ENCODE data around the gene TPM2.

Gene TPM2

GRCh38 chr9:35674025-35674361, 15.7 kb downstream of the TPM2 start:
- Histone ChIP-seq H3K27ac (no peak overlapping the region), H3K4me1 (ENCODE audit: control insufficient read depth in 1 of 2, insufficient read depth in 1 of 2, low read depth in 1 of 2, low read length in 1 of 2) (peaks cover 4 to 13% of the 10 kb centered on the region in 2 experiments), H3K36me3 (no peaks in the 10 kb centered on the region), H3K27me3 (peaks cover 45% of the 10 kb centered on the region), H3K9me3 (no peaks in the 10 kb centered on the region), H3K4me3 (ENCODE audit: low read depth in 1 of 2, low read length in 1 of 2) (no peak overlapping the region)
- TF ChIP-seq CTCF (IDR thresholded peaks at IDR 0.05) = no peak

GRCh38 chr9:35673132-35674024, 16.3 kb downstream of the TPM2 start, which contains the start of gene CA9:
CA9 (plus strand) TSS chr9:35673928; CDS start chr9:35673960, 32 bp downstream.
- Histone ChIP-seq H3K27ac (no peak within 1 kb of the TSS), H3K4me3 (ENCODE audit: low read depth in 1 of 2, low read length in 1 of 2) (no peak within 1 kb of the TSS), H3K9me3 (no peaks in the 10 kb centered on the region), H3K4me1 (ENCODE audit: control insufficient read depth in 1 of 2, insufficient read depth in 1 of 2, low read depth in 1 of 2, low read length in 1 of 2) (peaks cover 4 to 13% of the 10 kb centered on the region in 2 experiments), H3K36me3 (no peaks in the 10 kb centered on the region), H3K27me3 (peaks cover 45% of the 10 kb centered on the region)
- no peak for TF ChIP-seq CTCF (IDR thresholded peaks at IDR 0.05)

GRCh38 chr9:35669331-35670145, 20.2 kb downstream of the TPM2 start:
- TF ChIP-seq CTCF (IDR thresholded peaks at IDR 0.05) = no peak
- no peak overlapping the region for H3K27ac ChIP-seq

GRCh38 chr9:35667939-35668338, 21.8 kb downstream of the TPM2 start:
- Histone ChIP-seq H3K36me3 (no peaks in the 10 kb centered on the region), H3K27me3 (peaks cover 1% of the 10 kb centered on the region), H3K9me3 (no peaks in the 10 kb centered on the region), H3K27ac (no peak overlapping the region), H3K4me1 (ENCODE audit: control insufficient read depth in 1 of 2, insufficient read depth in 1 of 2, low read depth in 1 of 2, low read length in 1 of 2) (peaks cover 22 to 25% of the 10 kb centered on the region in 2 experiments), H3K4me3 (ENCODE audit: low read depth in 1 of 2, low read length in 1 of 2) (no peak overlapping the region)
- no peak for TF ChIP-seq CTCF (IDR thresholded peaks at IDR 0.05)

More at GRCh38 chr9:35669331-35670145, 20.2 kb downstream of the TPM2 start:
- no peak overlapping the region for H3K4me3 ChIP-seq (ENCODE audit: low read depth in 1 of 2, low read length in 1 of 2)
- H3K9me3 ChIP-seq = no peaks in the 10 kb centered on the region
- peaks cover 17% of the 10 kb centered on the region for H3K27me3 ChIP-seq
- H3K4me1 ChIP-seq (ENCODE audit: control insufficient read depth in 1 of 2, insufficient read depth in 1 of 2, low read depth in 1 of 2, low read length in 1 of 2) = peaks cover 12 to 13% of the 10 kb centered on the region in 2 experiments
- no peaks in the 10 kb centered on the region for H3K36me3 ChIP-seq

GRCh38 chr9:35666549-35666948, 23.2 kb downstream of the TPM2 start:
- TF ChIP-seq CTCF (IDR thresholded peaks at IDR 0.05) = no peak
- H3K4me3 ChIP-seq (ENCODE audit: low read depth in 1 of 2, low read length in 1 of 2) = no peak overlapping the region
- no peaks in the 10 kb centered on the region for H3K27me3 ChIP-seq
- H3K36me3 ChIP-seq = no peaks in the 10 kb centered on the region
- no peaks in the 10 kb centered on the region for H3K9me3 ChIP-seq
- H3K27ac ChIP-seq = no peak overlapping the region
- peaks cover 22 to 25% of the 10 kb centered on the region in 2 experiments for H3K4me1 ChIP-seq (ENCODE audit: control insufficient read depth in 1 of 2, insufficient read depth in 1 of 2, low read depth in 1 of 2, low read length in 1 of 2)
